Tibial nerve (tissue), 4 donors: Measurements from ENCODE around the gene LYPD6. TPM values are rescaled to one million over a fixed set of nuclear protein-coding genes. Genes with fewer than 3 reads are reported as not detected.

ENCODE experiments used
- DNase-seq, 2 donors: peaks; one replicate each; pipeline ENCODE4 v3.0.0-alpha.2; 2019; ENCODE audit warnings: low spot score in 2 of 2
- H3K27ac ChIP-seq, 4 donors: fragments of 200-600 bp; sonication (generic) in 3 of 4; one replicate each; pipeline ENCODE4 v1.5.1; 2017 to 2019; ENCODE audit warnings: mild to moderate bottlenecking in 1 of 4
- H3K27me3 ChIP-seq, 2 donors: fragments of 200-600 bp; sonication (generic) in 1 of 2; one replicate each; pipeline versions ENCODE4 v1.5.1 to v1.6.0; 2017 to 2019
- H3K36me3 ChIP-seq, 3 donors: fragments of 200-600 bp; sonication (generic); one replicate each; pipeline ENCODE4 v1.5.1; 2018 to 2019
- H3K4me1 ChIP-seq, 4 donors: fragments of 200-600 bp; sonication (generic) in 3 of 4; one replicate each; pipeline ENCODE4 v1.5.1; 2017 to 2019
- H3K4me3 ChIP-seq, 4 donors: fragments of 200-600 bp; sonication (generic) in 3 of 4; one replicate each; pipeline ENCODE4 v1.5.1; 2017 to 2019; ENCODE audit warnings: mild to moderate bottlenecking in 1 of 4, moderate library complexity in 1 of 4
- H3K9me3 ChIP-seq, 4 donors: fragments of 200-600 bp; sonication (generic) in 3 of 4; one replicate each; pipeline ENCODE4 v1.5.1; 2017 to 2019
- CTCF ChIP-seq, 5 experiments: fragments of 200-600 bp in 3 of 5; fragments of 450-650 bp in 2 of 5; sonication (generic) in 3 of 5; IDR thresholded peaks; one replicate each; pipeline ENCODE4 v1.5.1; 2016 to 2019; ENCODE audit warnings: antibody characterized with exemption in 5 of 5, mild to moderate bottlenecking in 3 of 5, moderate library complexity in 2 of 5
- EP300 ChIP-seq, 2 donors: sonication (generic); formaldehyde crosslinking; IDR thresholded peaks; one replicate each; pipeline ENCODE4 v1.6.1; 2017; ENCODE audit warnings: antibody characterized with exemption in 2 of 2, mild to moderate bottlenecking in 1 of 2
- POLR2A ChIP-seq, 2 donors: fragments of 450-650 bp; IDR thresholded peaks; one replicate each; pipeline ENCODE4 v1.6.1; 2017; ENCODE audit warnings: antibody characterized with exemption in 2 of 2, mild to moderate bottlenecking in 2 of 2, moderate library complexity in 2 of 2
- WGBS, 2 donors: methylation state at CpG; one replicate each; pipeline ENCODE4 v1.1.5; 2018; 5-methylcytosine and 5-hydroxymethylcytosine counted together
- total RNA-seq, 4 donors: library from RNA; depleted of rRNA; stranded (reverse); fragments of >200 nt; gene quantifications; one replicate each; pipeline ENCODE4 v1.1.0, GENCODE V29; 2016

LYPD6 gene
- total RNA-seq, 4 donors from 2014 or later: 2.4 to 10.7 (median 8.2) TPM

- Histone ChIP-seq H3K4me1 (no peaks in the 10 kb centered on the region), H3K9me3 (peaks cover 0 to 8% (median 0%) of the 10 kb centered on the region in 4 donors), H3K27me3 (no peaks in the 10 kb centered on the region), H3K4me3 (no peak overlapping the region), H3K27ac (no peak overlapping the region), H3K36me3 (no peaks in the 10 kb centered on the region)
- TF ChIP-seq EP300 (IDR thresholded peaks at IDR 0.05) (no peak), POLR2A (IDR thresholded peaks at IDR 0.05) (no peak), CTCF (IDR thresholded peaks at IDR 0.05) (no peak)
- no peak for DNase-seq
- 90 to 91% methylated on average over 3 of the region's 3 CpGs for WGBS, 2 donors
Measured at GRCh38 chr2:149427387-149427786, 97.0 kb downstream of the LYPD6 start.

DNA sequence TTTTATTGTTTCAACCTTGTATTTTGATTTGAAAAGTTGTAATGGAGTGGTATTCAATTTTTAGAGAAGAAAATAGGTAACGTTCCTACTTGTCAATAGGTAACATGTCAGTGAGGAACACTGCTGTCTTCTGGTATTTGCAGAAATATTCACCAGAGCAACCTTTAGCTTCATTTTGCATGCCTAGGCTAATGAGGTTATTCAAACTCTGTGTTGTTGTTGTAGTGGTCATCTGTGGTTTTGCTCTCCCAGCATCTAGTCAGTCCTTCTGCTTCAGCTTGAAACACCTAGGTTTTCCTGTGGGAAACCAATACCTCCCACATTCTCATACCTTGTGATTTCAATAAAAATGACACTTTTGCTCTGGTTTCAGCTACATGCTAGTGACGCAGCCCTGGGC, 98.4 kb downstream of the LYPD6 start:
- peaks cover 0 to 8% (median 0%) of the 10 kb centered on the region in 4 donors for H3K9me3 ChIP-seq
- DNase-seq: no peak

GRCh38 chr2:149430743-149431736, 100.7 kb downstream of the LYPD6 start:
- Histone ChIP-seq H3K36me3 (no peaks in the 10 kb centered on the region), H3K9me3 (peaks cover 0 to 8% (median 0%) of the 10 kb centered on the region in 4 donors), H3K27ac (no peak overlapping the region), H3K4me3 (no peak overlapping the region), H3K4me1 (no peaks in the 10 kb centered on the region), H3K27me3 (no peaks in the 10 kb centered on the region)
- TF ChIP-seq CTCF (IDR thresholded peaks at IDR 0.05) (no peak), POLR2A (IDR thresholded peaks at IDR 0.05) (no peak), EP300 (IDR thresholded peaks at IDR 0.05) (no peak)
- WGBS, 2 donors: 41 to 46% methylated on average over 6 of the region's 6 CpGs
- DNase-seq: no peak

More for the DNA sequence above, 98.4 kb downstream of the LYPD6 start:
- H3K36me3 ChIP-seq: no peaks in the 10 kb centered on the region
- no peaks in the 10 kb centered on the region for H3K27me3 ChIP-seq
- 95 to 98% methylated on average over 2 of the region's 2 CpGs for WGBS, 2 donors
- no peak overlapping the region for H3K4me3 ChIP-seq
- H3K27ac ChIP-seq: no peak overlapping the region
- no peaks in the 10 kb centered on the region for H3K4me1 ChIP-seq
- no peak for TF ChIP-seq POLR2A (IDR thresholded peaks at IDR 0.05)
- TF ChIP-seq CTCF (IDR thresholded peaks at IDR 0.05): no peak
- no peak for TF ChIP-seq EP300 (IDR thresholded peaks at IDR 0.05)

- TF ChIP-seq CTCF (IDR thresholded peaks at IDR 0.05) (no peak), EP300 (IDR thresholded peaks at IDR 0.05) (no peak), POLR2A (IDR thresholded peaks at IDR 0.05) (no peak)
- Histone ChIP-seq H3K4me1 (no peaks in the 10 kb centered on the region), H3K27me3 (no peaks in the 10 kb centered on the region), H3K9me3 (no peaks in the 10 kb centered on the region), H3K27ac (no peak overlapping the region), H3K4me3 (no peak overlapping the region), H3K36me3 (no peaks in the 10 kb centered on the region)
- DNase-seq: no peak
- 75 to 77% methylated on average over 3 of the region's 3 CpGs for WGBS, 2 donors
Measured at GRCh38 chr2:149438330-149438960, 108.1 kb downstream of the LYPD6 start.

- Histone ChIP-seq H3K4me3 (no peak overlapping the region), H3K27me3 (no peaks in the 10 kb centered on the region), H3K36me3 (no peaks in the 10 kb centered on the region), H3K27ac (no peak overlapping the region), H3K9me3 (no peaks in the 10 kb centered on the region), H3K4me1 (no peaks in the 10 kb centered on the region)
- DNase-seq: no peak
- TF ChIP-seq CTCF (IDR thresholded peaks at IDR 0.05) (no peak), POLR2A (IDR thresholded peaks at IDR 0.05) (no peak), EP300 (IDR thresholded peaks at IDR 0.05) (no peak)
- WGBS, 2 donors: 72 to 75% methylated on average over 3 of the region's 3 CpGs
Measured at GRCh38 chr2:149441255-149441654, 110.9 kb downstream of the LYPD6 start.
